NCI-H446 treated with DMSO at 0.1 percent for 48 hours (cell line): ENCODE results near the gene NR3C2.
"Not testable (repeated sequence)": the region's sequence is repeated elsewhere in the genome, so short reads cannot be mapped to it uniquely, and the experiment has no call there.

Experiments
- DNase-seq: peaks from one replicate; lab custom pipeline; 2025; lab: John Stamatoyannopoulos, UW

NR3C2 gene

DNA sequence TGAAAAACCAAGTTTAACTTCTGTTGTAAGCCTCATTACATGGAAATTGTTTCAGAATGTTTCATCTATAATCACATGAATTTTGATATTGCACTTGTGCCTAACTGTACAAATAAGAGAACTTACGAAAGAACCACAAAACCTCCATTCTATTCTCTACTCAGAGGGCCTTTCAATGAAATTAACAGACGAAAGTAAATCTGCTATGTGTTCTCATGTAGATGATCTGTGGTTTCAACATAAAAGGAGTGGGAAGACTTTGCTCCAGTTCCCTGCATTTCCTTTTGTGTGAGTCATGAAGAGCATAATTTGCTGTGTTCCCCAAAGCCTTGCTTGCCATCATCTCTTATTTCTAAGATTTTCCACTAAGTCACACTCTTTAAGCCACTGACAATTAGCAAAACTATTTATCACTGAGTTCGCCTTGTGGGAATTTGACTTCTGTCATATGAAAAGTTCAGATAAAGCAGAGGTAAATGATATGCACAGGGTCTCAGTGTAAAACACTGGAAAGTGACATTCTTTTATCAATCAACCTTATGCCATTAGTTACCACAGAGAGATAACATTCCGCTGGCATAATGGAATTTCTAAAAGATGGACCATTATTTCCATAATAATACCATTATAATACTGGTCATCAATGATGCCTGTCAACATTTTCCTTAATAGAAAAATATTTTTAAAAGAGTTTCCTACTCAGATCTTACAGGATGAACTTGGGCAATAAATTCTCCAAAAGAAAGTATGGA lies 329.8 kb downstream of the NR3C2 start:
- DNase-seq, result no peak

DNA sequence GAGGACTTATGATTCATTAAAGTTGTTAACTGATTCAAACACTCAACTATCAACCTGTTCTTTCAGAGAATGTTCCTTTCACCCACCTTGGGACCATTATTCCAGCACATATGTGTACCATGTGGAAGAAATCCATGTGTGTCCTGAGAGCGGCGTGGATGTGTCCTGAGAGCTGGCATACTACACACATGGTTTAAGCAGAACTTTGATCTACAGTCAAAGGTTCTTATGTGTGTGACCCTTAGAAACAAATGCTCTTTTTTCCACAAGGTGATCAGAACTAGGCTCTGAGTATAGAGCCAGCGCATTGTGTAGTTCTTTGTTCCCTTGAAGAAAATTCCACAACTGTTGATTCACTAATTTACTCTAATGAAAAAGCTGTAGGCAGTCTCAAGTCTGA lies 332.0 kb downstream of the NR3C2 start:
- no peak for DNase-seq

DNA sequence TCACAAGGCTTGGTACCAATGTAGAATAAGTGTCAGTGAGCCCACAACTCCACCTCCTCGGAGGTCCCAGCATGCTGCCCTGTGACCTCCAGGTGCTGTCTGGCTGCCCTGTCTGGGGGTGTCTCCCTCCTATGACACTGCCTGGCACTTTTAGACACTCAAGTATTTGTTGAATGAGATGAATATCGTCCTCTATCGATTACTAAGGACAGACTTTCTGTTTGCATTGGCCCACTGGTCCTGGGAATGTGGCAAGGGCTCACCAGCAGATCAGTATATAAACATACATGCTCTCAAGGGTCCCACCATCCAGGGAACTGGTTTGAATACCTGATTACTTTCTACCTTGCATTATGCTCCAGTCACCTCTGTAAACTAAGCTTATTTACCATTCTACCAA lies 333.0 kb downstream of the NR3C2 start:
- no peak for DNase-seq

DNA sequence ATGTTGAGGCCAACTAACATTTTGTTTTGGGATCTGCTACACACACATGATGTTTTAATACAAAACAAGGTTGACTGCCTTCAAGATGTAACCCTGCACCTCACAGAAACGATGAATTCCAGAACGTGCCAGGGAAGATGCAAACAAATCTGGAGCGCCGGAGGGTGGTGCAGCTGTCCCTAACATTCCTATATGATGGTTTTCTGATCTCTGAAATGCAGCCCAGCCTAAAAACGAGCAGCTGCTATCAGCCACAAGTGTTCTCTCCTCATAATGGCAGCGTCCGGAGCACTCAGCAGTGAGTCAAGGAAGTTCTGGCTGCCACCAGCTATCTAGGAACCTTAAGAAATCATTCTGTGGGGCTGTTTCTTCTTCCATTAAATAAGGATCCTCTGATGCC lies 333.4 kb downstream of the NR3C2 start:
- DNase-seq, result no peak

- no peak for DNase-seq
Measured at GRCh38 chr4:148103597-148104355, 338.4 kb downstream of the NR3C2 start.

DNA sequence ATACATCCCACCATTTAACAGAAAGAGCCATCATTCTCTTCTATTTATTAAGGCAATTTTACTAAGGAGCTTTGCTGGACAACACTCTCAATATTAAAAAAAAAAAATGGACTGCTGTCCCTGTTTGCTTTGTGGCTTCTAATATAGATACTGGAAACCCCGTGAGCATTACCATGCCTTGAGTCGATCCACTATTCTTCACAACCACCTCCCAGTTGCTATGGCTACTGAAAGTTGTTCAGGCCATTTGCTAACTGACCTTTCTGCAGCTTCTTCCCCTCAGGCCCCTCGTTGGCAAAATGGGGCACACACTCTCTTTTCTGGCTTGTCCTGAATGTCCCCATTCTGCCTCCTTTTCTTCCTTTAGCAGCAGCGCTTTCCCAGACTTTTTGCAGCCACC lies 340.4 kb downstream of the NR3C2 start:
- no peak for DNase-seq

DNA sequence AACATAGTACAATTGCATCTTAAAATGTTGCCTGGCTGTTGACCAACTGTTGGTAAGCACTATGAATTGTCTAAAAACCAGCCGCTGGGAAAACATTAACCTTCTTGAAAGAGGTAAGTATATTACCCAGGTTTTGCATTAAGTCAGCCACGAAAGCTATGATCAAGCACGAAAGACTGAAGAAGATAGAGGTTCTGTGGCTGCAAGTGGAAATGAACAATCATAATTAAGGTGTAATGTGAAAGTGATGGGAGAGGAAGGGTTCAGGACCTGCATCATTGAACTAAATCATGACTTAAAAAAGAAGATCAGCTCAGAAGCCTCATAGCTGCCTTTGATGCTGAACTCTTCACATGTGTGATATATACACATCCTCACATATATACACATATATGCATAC lies 341.0 kb downstream of the NR3C2 start:
- no peak for DNase-seq

GRCh38 chr4:148097801-148098200 lies 344.4 kb downstream of the NR3C2 start:
- no peak for DNase-seq

- DNase-seq, result no peak
Measured at GRCh38 chr4:148095346-148095923, 346.8 kb downstream of the NR3C2 start.

- DNase-seq, result no peak
Measured at GRCh38 chr4:148094149-148094548, 348.1 kb downstream of the NR3C2 start.

DNA sequence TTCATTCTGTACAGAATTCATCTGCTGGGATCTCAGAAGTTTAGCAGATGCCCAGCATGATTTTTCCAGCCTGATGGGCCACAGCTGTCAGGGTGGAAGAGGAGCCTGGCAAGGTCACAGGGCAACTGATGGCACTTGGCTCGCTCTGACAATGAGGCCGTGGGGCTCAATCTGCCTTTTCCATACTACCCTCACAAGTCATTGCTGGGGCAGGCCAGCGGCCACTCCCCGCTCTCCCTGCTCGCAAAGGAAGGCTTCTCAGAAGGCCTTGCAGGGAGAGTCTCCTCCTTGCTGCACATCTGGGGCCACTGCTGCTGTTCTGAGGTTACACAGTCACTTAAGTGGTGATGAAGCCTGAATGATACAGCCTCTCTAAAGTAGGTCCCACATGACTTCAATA lies 349.1 kb downstream of the NR3C2 start:
- no peak for DNase-seq

DNA sequence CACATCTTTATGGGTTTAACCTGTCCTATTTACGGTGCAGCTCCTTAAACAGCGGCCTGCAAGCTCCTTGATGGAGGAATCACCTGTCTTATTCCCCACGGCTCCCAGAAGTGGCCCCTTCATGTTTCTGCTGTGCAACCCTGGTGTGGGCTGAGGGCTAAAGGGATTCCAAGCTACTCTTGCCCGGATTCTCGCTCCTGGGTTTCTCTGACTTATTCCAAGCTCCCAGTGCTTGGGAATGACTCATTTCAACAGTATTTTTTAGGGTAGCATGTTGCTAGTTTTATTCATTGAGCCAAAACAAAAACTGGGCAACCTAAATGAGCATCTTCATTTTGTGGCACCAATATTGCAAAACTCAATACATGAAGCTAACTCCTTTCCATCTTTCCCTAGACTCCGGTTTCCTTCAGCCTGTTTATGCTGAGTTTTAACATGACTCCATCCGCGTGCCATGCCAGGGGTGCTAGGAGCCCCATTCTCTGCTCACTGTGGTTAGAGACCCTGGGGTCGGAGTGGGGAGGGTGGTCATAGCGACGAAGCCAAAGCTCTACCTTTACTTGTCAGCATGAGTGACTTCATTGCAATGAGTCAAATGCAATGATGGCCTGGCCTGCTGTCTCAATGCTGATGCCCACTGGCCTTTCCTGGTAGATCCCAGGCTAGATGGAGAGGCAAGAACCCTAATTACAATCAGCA lies 349.7 kb downstream of the NR3C2 start:
- DNase-seq, result no peak

DNA sequence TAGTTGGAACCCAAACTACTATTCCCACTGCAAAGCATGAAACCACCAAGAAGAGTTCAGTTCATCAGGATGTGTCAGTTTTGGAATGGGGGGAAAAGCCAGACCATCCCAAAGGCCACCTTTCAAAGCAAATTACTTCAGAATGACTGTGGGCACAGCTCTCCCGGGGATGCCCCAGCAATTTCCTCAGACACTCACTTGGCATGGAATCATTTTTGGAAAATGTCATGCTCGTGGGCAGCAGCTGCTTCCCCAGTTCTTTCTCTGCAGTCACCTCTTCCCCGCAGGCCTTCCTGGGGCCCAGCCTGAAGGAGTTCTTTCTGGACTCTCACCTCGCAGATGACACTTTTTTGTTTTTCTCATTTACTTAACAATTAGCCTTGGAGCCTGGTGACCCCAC lies 350.3 kb downstream of the NR3C2 start:
- DNase-seq, result no peak

DNA sequence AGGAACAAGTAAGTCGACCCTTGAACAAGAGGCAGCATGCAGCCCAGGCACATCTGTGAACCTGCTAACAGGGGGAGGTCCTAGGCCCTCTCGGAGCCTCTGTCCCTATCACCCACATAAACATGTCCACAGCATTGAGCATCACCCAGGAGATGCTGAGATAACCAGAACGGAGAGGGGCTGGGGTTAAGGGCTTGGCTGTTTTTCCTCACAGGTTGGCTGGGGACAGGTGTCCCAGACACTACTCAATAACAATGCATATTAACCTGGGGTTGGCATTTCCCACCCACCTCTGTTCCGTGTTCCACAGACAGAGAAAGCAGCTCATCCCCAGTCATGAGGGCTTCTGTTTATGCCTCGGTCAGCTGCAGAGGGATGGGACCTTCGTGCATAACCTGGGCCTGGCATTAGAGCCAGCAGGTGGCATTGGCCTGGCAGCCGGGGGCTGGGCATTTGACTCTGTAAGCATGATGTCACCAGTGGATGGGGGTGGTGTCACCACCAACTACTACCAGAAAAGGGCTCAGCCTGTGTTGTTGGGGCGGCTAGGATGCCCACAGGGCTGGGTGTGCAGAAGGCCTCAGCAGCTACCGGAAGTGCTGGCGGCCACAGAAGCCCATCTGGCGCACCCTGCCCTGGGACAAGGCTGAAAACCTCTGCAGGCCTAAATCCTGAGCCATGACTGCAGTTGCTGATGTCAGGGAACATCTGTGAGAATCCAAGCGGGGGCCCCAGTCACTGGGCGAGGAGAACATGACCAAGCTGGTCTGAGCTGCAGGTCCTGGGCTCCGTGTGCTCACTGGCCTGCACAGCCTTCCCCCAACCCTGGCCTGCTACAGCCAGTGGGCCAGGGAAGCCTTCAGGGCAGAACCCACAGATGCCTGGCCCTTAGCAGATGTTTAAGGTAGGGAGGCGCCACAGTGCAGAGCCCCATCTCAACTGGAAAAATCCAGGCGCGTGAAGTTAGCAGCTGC lies 351.4 kb downstream of the NR3C2 start:
- no peak for DNase-seq

DNA sequence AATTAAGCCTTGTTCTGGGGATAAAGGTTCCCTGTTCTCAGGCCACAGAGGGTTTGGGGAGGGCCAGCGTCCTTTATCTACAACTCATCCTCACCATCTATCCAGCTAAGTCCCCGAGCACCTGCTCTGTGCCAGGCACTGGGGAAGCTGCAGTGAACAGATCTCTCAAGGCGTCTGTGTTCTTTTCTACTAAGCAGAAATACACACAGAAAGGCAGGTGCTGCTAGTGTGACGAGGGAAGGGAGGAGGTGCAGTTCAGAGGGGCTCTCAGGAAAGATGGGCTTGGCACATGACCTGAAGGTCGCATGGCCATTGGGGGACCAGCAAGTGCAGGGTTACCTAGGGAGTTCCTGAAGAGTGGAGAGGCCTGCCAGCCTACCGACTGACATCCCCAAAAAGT lies 352.2 kb downstream of the NR3C2 start:
- no peak for DNase-seq

DNA sequence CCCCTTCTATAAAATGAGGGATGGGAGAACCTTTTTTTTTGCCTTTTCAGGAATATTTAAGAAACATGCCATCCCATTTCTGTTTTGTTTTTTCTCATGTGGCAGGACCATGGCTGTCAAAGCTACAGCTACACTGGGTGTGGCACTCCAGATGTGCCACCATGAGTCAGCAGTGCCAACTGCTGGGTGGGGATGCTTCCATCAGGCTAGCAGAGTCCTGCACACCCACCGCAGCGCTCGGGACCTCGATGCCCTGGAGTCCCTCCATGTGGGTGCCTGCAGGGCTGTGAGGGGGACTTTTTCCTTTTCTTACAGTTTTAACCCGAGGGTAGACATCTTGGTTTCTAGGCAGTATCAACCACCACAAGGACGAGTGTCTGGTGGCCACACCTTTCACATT lies 352.6 kb downstream of the NR3C2 start:
- DNase-seq, result no peak

GRCh38 chr4:148083073-148083472 lies 359.1 kb downstream of the NR3C2 start:
- DNase-seq, result not testable (repeated sequence)

DNA sequence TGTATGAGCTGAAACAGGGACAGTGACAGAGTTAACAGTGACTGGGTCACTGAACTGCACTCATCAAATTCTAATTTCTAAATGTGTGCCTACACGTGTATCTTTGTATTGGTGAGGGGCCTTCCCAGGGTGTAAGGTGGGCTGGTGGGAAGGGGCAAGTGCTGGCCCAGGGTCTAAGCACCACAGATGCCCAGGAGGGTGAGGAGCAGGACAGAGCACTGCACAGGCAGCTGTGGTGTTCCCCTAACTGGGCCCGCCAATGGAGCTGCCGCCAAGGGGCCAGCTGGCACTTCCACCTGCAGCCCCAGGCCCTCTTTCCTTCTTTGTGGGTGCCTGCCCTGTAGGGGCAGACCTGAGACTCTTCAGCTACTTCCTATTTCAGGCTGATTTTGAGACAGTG lies 360.5 kb downstream of the NR3C2 start:
- no peak for DNase-seq

DNA sequence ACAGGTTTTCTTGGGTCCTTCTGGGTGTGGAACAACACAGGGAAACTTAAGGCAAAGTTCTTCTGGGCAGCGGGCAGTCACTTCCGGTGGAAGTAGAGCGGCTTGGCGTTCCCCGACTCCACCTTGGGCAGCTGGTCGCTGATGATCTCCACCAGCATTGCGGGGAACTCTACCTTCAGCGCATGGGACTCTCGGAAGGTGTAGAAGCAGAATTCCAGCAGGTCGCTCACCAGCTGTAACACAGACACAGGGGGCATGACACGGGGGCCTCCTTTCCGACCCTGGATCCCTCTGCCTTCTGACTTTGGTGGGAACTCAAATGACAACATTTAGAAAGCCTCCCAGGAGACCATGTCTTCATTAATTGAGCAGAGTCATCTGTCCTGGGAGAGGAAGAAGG lies 360.9 kb downstream of the NR3C2 start:
- no peak for DNase-seq

GRCh38 chr4:148079961-148080360 lies 362.3 kb downstream of the NR3C2 start:
- DNase-seq, result no peak

GRCh38 chr4:148078061-148078460 lies 364.2 kb downstream of the NR3C2 start:
- no peak for DNase-seq

GRCh38 chr4:148077581-148077980 lies 364.6 kb downstream of the NR3C2 start:
- DNase-seq, result no peak
